TTC549 (cell line): ENCODE data around the gene ABCF1.
"Not testable (repeated sequence)": the region's sequence is repeated elsewhere in the genome, so short reads cannot be mapped to it uniquely, and the experiment has no call there.

Source experiments
- FAIRE-seq: peaks from 2 replicates; lab custom pipeline; 2012; peaks lifted over from hg19 to GRCh38; lab: Jason Lieb, UNC

ABCF1 gene

GRCh38 chr6:30560930-30561329, 10.3 kb upstream of the ABCF1 start:
- no peak for FAIRE-seq

GRCh38 chr6:30562470-30563425, 8.5 kb upstream of the ABCF1 start:
- no peak for FAIRE-seq

GRCh38 chr6:30564114-30564513, 7.1 kb upstream of the ABCF1 start:
- no peak for FAIRE-seq

GRCh38 chr6:30565772-30566171, 5.5 kb upstream of the ABCF1 start:
- no peak for FAIRE-seq

GRCh38 chr6:30568245-30568644, 3.0 kb upstream of the ABCF1 start:
- no peak for FAIRE-seq

- FAIRE-seq, result no peak
Measured at GRCh38 chr6:30570263-30570662, 979 bp upstream of the ABCF1 start.

- FAIRE-seq, result no peak
Measured at GRCh38 chr6:30570740-30571074, 535 bp upstream of the ABCF1 start.

GRCh38 chr6:30571762-30572082, 480 bp downstream of the ABCF1 start:
- no peak for FAIRE-seq

- FAIRE-seq, result no peak
Measured at GRCh38 chr6:30572148-30572547, 906 bp downstream of the ABCF1 start.

GRCh38 chr6:30573113-30573512, 1.9 kb downstream of the ABCF1 start:
- no peak for FAIRE-seq

- no peak for FAIRE-seq
Measured at GRCh38 chr6:30578051-30578450, 6.8 kb downstream of the ABCF1 start.

- FAIRE-seq, result no peak
Measured at GRCh38 chr6:30583921-30584320, 12.7 kb downstream of the ABCF1 start.

GRCh38 chr6:30589754-30590358, 18.6 kb downstream of the ABCF1 start:
- no peak for FAIRE-seq

- no peak for FAIRE-seq
Measured at GRCh38 chr6:30590509-30590908, 19.3 kb downstream of the ABCF1 start.

- no peak for FAIRE-seq
Measured at GRCh38 chr6:30591008-30591407, 19.8 kb downstream of the ABCF1 start.

- no peak for FAIRE-seq
Measured at GRCh38 chr6:30592287-30592686, 21.0 kb downstream of the ABCF1 start.

GRCh38 chr6:30597315-30598144, 26.3 kb downstream of the ABCF1 start:
- FAIRE-seq, result not testable (repeated sequence)

GRCh38 chr6:30598912-30599624, 27.8 kb downstream of the ABCF1 start:
- no peak for FAIRE-seq

GRCh38 chr6:30599625-30600324, 28.5 kb downstream of the ABCF1 start:
- FAIRE-seq, result no peak

- FAIRE-seq, result no peak
Measured at GRCh38 chr6:30600451-30600961, 29.3 kb downstream of the ABCF1 start.

- FAIRE-seq, result no peak
Measured at GRCh38 chr6:30601436-30601814, 30.2 kb downstream of the ABCF1 start.
